GM19238 (cell line): ENCODE data around the gene CDC42BPB.

Experiments used
- DNase-seq: peaks from one replicate; pipeline ENCODE4 v3.0.0; 2011; ENCODE audit warnings: low spot score; ENCODE audit not compliant: insufficient read length

The CDC42BPB gene

DNA sequence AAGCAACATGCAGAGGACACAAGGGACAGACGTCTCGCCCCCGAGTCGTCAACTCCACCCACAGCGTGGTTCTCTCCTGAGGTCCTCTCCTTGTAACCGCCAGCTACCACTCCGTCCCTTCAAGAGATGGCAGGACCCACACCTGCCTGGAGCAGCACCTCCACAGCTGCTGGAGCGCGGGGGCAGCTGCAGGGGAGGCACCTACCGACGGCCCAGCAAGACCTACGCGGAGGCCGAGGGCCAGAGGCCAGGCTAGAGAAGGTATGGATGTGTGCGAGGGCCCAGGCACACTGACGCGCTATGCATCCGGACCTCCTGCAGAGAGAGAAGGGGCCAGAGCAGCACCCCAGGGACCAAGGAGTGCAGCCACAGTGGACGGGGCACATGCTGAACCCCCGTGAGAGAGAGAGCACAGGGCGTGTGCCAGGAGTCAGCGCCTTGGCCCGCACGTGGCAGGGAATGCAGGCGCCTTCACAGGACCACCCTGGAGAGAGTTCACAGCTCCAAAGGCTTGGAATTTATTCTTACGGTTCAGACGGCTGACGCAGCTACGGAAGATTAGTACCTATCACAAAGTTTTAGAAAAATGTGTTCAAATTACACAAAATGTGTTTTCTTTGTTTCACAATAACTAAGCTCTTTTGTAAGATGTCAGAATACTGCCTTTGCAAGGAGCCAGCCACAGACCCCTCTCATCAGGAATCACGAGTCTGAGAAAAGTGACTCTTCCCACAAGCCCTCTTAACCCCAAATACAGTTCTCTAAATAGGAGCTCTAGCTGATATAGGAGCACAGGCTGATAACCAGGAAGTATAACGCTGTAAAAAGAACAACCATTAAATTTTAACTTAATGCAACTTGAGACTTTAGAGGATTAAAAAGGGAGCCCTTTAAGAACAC lies 36.8 kb downstream of the CDC42BPB start:
- DNase-seq: no peak

DNA sequence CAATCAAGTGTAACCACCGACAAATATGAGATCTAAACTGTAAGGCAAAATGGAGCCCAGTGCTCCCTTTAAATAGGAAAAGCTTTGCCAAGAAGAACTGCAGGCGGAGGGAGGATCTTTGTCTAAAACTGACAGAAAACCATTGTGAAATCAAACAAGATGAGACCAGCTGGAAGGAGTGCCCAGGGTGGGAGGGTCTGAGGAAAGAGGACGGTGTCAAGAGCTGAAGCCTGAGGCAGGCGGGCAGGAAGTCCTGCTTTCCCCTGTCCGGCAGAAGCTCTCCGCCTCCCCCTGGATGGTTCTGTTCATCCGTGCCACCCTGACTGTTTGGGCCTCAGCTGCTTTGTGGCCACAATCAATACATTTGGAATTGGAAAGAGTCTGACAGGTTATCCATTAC lies 37.5 kb downstream of the CDC42BPB start:
- no peak for DNase-seq

DNA sequence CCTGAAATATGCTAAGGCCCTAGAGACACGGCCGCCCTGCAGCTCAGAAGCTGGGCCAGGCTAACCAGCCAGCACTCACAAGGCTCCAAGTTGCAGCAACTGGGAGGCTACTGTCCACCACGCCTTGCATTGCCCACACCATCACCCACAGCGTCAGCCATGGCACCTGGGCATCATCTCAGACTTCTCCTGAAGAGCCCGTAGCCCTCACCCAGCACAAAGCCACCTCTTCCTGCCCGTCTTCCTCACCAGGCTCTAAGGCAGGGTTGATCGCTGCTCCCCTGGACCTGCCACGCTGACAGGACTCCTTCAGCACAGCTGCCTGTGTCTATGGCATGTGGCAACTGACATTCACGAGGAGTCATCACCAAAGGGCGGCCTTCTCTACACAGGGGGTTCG lies 38.1 kb downstream of the CDC42BPB start:
- DNase-seq: no peak

DNA sequence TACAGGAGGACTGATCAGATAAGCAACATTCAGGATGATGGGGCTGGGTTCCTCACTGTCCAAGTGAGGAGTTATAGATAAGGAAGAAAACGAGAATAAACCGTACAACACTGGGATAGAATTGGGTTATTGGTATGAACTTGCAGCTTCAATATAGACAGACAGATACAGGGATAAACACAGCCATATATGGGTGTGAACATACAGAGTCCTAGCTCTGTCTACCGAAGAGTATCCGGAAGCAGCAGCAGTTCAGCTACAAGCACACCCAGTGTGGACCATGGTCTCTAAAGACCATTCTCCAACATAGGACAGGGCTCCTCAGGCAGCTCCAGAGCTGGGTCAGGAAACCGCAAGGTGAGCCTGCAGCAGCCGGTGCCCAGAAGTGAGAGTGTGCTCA lies 40.8 kb downstream of the CDC42BPB start:
- no peak for DNase-seq

DNA sequence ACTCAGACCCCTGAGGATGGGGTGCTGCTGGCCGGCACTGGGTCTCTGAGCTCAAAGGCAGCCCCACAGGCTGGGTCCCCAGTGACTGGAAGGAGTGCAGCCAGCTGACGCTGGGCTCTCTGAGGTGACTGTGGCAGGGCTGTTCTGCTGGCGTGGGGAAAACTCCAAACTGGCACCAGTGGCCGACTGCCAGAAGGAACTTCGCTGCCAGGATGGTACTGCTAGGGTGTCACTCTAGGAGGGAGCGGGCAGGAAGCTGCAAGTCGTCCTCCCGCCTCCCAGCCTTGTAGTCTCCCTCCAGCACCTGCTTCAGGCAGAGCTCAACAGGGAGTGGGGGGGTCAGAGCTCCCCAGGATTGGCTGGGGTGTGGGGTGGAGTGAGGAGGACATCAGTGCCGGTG lies 41.3 kb downstream of the CDC42BPB start:
- DNase-seq: no peak

DNA sequence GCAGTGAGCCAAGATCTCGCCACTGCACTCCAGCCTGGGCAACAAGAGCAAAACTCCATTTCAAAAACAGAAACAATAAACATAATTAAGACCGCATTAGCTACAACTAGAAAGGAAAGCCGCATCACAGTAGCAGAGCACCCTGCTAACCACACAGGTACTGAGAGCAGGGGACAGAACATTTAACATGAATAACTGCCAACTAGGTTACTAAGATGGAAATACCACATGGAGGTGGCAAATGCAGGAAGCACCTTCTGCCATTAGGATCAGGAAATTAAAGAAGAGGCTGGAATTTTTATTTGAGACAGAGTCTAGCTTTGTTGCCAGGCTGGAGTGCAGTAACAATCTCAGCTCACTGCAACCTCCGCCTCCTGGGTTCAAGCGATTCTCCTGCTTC lies 41.9 kb downstream of the CDC42BPB start:
- no peak for DNase-seq

DNA sequence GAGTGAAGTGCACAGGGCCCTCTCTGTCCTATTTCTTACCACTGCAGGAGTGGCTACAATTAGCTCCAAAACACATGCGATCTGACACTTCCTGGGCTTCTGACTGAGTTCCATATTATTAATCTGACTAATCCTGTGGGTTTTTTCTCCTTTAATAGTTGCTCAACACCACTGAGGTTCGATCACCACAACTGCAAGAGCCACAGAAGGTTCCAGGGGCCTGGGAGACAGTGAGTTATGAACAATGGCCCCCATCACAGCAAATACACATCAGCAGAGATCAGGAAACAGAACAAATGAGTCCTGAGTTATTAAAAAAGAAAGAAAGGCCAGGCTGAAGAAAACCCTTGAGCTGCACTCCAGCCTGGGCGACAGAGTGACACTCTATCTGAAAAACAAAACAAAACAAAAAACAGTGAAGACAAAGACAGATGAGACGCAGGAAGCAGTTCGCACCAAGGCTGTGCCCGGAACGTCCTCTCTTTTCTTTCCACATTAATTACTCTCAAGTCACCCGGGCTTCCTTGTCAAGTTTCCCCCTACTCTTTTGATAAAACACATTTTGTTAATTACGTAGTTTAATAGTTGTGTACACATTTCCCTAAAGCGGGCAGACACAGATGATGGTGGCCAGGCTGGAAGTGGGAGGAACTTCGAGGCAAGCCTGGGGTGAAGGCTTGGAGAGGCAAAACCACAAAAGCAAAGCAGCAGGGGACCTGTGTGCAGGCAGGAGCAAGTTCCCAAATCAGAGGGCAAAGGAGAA lies 42.7 kb downstream of the CDC42BPB start:
- no peak for DNase-seq

DNA sequence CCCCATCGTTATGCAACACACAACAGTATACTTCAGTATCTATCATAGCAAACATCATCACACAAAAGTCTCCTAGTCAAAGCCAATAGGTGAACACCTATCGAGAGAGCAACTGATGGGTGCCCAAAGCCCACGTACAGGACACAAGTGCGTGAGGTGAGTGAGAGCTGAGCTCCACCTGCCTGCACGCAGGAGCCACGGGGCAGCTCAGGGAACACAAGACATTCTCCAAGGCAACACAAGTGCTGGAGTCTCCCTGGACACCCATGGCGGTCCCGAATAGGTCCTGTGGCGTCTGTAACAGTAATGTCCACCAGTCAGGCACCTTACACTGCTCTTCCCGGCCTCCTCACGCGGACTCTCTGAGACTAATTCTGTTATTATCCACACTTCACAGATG lies 44.3 kb downstream of the CDC42BPB start:
- no peak for DNase-seq

DNA sequence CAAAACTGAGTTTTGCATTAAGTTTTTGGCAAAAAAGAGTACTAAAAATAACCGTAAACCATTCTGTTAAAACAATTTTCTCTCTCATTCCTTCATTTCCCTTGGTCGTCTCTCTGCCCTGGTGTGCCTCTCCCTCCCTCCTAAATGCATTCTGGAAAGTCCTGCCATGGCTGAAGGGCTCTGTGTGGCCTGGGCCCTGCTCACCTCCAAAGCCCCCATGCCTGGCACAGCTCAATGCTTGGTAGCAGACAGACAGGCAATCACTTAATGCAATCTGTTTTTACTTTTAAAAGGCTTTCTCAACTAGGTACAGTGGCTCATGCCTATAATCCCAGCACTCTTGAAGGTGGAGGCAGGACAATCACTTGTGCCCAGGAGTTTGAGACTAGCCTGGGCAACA lies 47.8 kb downstream of the CDC42BPB start:
- DNase-seq: no peak

DNA sequence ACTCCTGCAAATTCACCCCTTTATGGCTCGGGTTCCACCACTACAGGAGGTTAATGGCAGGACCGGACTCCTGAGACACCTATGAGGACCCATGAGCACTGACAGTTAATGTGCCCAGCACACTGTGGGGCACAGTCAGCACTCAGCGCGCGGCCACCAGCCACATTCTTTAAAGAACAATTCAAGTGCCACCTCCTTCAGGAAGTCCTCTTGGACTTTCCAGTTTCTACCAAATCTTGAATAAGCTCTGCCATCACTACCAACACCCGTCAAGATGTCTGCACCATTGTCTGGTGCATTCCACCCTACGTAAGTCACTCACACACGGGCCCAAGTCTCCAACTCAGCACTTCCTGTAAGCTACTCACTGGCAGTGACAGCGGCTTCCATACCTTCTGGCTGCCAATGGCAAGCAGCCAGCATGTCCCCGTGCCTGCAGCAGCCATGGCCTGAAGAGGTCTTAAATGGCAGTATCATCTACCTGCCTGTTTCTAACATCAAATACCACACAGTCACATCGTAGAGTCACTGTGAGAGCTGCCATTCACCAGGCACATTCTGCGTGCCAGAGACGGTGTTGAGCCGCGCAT lies 48.5 kb downstream of the CDC42BPB start:
- no peak for DNase-seq

DNA sequence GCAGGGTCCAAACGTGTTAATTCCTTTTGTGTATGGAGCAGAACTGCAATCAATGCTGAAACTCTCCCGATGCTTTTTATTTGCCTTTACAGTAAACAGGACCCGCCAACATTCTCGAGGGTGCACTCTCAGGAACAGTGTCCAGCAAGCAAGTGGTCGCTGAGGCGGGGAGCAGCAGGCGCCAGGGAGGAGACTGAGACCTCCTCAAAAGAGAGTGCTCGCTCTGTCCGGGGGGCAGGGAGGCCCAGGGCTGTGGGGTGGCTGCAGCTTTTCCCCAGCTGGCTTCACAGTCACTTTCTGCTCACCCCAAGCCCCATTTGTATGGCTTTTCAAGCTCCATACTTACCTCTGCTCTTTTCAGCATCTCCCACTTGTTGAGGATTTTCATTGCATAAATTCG lies 49.2 kb downstream of the CDC42BPB start:
- no peak for DNase-seq

DNA sequence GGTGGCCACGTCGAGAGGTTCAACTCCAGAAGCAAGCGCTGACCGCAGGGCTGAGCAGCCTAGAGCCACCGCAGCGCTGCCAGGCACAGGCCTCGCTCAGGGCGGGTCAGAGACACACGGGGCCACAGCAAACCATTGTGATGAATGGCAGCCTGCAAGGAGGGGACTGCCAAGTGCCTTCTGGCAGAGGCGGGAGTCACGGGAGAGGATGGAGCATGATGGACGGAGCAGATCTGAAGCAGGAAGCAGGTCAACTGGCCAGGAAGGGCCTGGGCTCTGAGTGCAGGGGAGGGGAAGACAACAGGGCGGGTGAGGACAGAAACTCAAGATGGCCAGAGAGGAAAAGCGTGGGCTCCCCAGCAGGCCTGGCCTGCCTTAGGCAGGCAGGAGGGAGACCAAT lies 49.8 kb downstream of the CDC42BPB start:
- DNase-seq: no peak

DNA sequence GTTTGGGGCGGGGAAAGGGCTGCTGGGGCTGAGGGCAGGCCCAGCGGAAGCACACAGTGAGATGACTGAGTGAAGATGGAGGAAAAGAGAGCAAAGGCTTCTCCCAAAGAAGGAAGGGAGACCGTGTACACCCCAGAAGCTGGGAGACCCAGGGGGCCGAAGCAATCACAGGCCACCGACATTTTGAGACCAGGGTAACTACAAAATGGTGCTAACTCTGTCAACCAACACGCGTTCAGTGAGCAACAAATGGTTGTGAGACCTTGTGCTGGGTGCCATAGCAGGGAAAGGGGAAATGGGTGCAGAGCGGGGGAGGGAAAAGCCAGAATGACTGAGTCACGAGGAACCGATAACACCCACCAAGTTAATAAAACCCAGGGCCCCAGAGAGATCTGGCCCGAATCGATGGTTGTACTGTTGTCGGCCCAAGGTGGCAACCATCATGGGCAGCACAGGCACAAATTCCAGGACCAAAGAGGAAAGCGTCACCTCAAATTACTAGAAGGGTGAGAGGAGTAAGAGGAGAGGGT lies 50.3 kb downstream of the CDC42BPB start:
- no peak for DNase-seq

DNA sequence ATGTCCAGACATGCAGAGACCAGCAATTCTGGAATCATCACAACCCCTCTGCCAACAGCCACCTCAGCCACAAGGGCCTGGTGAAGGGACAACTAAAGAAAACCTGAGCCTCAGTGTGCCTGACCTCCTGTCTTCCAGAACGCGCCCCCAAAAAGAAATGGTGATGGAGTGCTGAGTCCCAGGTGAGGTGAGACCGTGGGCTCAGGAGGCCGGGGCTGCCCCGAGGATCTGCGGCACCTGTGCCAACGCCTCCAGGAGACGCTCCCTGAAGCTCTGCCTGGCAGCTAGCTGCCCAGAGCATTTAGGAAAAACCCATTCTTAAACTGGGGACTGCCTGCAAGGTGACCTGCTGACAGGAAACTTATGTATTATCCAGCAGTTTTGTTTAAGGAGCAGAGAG lies 51.2 kb downstream of the CDC42BPB start:
- DNase-seq: no peak

DNA sequence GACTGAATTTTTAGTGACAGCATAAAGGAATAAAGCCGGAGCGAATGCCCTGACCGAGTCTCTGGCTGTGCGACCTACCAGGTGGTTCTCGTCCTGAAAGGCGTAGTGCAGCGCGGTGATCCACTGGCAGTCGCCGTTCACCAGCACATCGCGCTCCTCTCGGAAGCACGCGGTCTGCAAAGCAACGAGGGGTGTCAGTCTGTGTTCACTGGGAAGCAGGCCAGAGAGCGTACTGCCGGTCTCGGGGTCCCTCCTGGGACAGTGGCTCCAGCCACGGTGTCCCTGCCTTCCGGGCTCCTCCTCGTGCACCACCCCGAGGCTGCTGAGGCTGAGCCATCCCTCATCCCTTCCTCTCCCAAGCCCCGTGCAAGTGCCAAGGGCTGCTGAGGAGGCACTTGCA lies 53.5 kb downstream of the CDC42BPB start:
- no peak for DNase-seq

DNA sequence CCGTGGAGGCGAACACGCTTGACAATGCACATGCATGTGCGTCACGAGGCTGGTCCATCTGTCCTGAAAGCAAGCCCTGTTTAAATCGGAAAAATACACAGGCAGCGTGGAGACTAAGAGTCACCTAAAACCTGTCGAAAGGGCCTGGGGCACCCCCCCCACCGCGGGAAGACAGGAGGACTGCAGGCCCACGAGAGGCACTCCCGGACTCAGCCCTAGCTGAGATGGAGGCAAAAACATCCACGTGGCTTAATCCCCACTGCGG lies 54.1 kb downstream of the CDC42BPB start:
- no peak for DNase-seq

DNA sequence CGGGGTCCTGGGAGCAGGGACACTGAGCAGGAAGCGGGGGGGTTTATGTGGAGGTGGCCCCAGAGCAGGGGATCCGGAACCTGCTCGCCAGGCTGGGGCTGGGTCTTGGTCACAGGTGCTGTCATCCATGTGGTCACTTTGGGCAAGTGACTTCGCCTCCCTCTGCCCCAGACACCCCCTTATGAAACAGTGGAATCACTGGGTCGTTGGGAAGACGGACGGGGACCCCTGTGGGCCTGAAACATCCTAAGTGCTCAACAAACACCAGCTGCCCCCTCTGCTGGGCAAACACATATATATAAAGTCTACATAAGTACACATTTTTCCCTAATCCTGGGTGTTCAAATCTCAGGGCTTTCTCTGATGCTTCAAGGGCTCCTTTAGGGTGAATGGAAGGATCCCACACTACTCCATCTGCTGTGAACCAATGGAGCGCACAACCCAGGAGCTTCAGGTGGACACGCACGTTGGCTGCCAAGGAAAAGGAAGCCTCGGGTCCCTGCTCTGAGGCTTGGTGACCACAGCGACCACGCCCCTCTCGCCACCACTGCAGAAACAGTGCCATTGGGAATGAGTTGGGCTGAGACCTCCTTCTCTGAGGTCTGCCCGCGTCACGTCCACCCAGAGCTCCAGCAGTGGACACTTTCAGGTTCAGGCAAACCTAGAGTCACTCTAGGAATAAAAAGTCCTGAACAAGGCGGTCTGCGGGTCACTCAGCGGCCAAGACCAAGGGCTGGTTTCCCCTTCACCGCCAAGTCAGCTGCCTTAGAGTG lies 54.6 kb downstream of the CDC42BPB start:
- DNase-seq: no peak

DNA sequence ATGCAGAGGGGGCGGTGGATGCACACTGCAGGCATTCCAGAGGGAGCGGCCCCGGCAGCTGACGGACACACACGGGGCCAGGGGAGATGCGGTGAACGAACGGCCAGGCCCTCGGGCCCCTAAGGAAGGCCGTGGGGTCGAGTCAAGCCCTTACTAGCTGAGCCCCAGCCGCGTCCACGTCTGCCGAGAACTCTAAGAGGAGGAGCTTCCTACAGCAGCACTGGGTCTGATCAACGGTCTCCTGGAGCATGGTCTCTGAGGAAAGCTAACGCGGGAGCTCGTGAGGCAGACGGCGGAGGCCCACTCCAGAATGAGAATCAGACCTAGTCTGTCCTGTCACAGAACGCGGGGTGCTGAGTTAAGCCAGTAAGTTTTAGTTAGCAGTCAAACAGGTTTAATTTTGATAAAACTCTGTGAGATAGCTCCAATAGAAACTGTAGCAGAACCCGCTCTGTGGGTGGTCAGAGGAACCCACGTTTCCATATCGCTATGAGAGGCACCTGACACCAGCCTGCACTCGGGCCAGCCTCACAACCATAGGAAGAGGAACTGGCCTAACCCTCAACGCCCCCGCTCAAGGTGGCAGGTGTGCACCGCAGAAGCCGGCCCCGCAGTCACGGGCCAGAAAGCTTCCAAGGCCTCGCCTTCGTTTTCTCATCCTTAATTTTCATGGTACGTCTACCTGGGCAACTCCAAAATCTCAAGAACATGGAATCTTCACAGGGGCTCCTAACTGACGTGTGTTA lies 55.5 kb downstream of the CDC42BPB start:
- DNase-seq: no peak

DNA sequence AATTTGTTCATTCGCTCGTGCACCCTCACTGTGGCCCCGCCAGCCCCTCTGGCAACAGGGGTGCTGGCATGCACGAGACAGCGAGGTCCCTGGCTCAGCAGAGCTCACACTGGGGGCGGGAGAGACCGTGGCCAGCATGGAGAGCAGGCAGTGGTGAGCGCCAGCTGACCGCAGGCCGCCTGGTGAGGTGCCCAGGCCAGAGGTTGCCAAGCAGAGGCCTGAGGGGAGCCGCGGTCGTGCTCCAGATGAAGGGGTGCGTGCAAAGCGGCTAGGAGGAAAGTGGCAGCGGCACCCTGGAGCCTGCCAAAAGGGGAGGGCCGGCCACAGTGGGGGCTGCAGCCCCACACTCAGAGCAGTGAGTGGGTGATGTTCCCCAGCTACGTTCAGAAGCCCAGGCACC lies 56.1 kb downstream of the CDC42BPB start:
- DNase-seq: no peak

DNA sequence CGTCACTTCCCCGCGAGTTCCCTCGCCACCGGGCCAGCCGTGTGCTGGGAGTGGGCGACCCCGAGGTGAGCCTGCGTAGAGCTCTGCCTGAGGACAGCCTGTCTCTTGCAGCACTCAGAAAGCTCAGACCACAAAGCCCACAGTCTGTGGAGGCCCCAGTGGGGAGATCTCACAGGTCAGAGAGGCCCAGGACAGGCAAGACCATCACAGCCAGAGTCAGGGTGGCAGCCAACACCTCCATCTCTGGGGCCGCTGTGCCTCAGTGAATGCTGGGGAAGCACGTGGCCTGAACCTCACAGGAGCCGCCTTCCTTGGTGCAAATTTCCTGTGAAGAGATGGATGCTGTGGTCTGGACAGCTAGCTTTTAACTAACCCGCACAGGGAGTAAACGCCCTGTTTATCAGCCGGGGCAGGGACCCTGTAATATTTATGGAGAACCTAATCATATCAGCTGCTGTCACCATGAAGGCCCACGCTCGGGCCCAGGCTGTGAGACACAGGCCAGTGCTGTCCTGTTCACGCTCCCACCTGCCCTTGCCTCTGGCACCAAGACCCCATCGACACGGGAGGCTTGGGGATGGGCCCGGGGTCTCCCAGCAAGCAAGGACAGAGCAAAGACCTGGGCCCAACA lies 56.9 kb downstream of the CDC42BPB start:
- DNase-seq: no peak
